ENCODE results near the gene NBEAL1. TPM values are rescaled to one million over a fixed set of nuclear protein-coding genes. Genes with fewer than 3 reads are reported as not detected.
"Not testable (repeated sequence)": the region's sequence is repeated elsewhere in the genome, so short reads cannot be mapped to it uniquely, and the experiment has no call there.

Gene NBEAL1
- total RNA-seq, 3 donors from 2014 or later, result 55.0 to 107 (median 81.0) TPM

DNA sequence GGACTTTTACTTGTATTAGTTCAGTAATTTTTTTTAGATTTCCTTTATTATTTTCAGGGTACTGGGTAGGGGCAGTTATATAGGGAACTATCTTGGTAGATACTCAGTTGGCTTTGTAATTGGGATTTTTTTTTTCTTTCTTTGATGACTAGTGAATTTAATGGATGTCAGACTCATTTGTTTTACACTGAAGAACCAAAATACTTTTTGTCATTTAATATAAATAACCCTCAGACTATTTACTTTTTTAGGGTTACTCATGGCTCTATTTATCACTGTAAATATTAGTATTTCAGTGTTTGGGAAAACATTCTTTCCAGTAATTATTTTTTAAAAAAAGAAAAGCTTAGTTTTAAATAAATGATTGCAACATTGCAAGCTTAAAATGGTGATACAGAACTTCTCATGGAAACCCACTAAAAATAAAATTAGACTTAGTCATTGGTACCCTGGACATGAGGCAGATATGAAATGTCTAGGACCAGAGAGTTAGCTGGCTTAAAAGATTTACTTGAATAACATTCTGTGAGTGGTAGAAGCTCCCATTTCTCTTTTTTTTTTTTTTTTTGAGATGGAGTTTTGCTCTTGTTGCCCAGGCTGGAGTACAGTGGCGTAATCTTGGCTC lies 149.7 kb downstream of the NBEAL1 start:
- ATAC-seq (no peak), DNase-seq (no peak)
- H3K36me3 ChIP-seq (ENCODE audit: low read depth), result no peaks in the 10 kb centered on the region
- TF ChIP-seq, protein P1, sequence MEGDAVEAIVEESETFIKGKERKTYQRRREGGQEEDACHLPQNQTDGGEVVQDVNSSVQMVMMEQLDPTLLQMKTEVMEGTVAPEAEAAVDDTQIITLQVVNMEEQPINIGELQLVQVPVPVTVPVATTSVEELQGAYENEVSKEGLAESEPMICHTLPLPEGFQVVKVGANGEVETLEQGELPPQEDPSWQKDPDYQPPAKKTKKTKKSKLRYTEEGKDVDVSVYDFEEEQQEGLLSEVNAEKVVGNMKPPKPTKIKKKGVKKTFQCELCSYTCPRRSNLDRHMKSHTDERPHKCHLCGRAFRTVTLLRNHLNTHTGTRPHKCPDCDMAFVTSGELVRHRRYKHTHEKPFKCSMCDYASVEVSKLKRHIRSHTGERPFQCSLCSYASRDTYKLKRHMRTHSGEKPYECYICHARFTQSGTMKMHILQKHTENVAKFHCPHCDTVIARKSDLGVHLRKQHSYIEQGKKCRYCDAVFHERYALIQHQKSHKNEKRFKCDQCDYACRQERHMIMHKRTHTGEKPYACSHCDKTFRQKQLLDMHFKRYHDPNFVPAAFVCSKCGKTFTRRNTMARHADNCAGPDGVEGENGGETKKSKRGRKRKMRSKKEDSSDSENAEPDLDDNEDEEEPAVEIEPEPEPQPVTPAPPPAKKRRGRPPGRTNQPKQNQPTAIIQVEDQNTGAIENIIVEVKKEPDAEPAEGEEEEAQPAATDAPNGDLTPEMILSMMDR (IDR thresholded peaks at IDR 0.05), result no peak
- no peaks in the 10 kb centered on the region for H3K9me3 ChIP-seq
- intact Hi-C loops (cut with DNase I, micrococcal nuclease), result no loop called here
- H3K4me3 ChIP-seq, result no peak overlapping the region
- H3K4me1 ChIP-seq (ENCODE audit: low read depth), result no peaks in the 10 kb centered on the region

DNA sequence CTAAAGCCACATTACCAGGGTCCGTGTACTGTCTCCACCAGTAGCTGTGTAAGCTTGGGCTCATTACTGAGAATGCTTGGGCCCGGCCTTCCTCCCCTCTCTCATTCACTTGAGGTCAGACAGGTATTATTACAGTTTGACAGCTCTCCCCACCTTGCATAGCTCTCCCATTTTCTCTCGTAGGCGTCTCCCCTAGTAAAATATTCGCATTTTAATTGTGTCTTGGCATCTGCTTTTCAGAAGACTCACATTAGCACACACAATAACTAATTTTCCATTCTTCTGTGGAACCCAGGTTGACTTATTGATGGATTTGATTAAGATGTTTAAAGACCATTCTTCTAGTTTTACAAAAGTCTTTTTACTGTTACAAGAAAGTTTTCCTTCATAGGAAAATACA lies 153.1 kb downstream of the NBEAL1 start:
- TF ChIP-seq, protein P1 (IDR thresholded peaks at IDR 0.05), result no peak
- ATAC-seq, result no peak
- Histone ChIP-seq H3K4me1 (ENCODE audit: low read depth) (no peaks in the 10 kb centered on the region), H3K36me3 (ENCODE audit: low read depth) (no peaks in the 10 kb centered on the region), H3K4me3 (no peak overlapping the region), H3K9me3 (no peaks in the 10 kb centered on the region)
- intact Hi-C loops (cut with DNase I, micrococcal nuclease), result no loop called here
- DNase-seq, result no peak

DNA sequence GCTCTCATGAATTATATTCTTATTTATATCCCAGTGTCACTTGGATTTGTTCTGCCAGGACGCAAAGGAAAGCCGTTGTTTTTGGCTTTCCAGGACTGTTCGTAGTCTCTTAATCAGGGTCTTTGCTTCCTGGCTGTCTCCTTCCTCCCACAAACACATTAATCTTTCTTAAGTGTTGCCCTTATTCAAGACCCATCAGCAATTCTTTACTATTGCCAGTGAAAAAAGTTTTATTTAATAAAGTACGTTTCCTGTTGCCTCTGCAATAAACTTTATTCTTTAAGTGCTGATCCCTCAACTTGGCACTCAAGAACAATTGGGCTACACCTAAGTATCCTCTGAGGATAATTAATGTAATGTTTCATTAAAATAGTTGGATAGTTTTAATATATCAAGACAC lies 155.8 kb downstream of the NBEAL1 start:
- TF ChIP-seq, protein P1 (IDR thresholded peaks at IDR 0.05), result no peak
- no peaks in the 10 kb centered on the region for H3K4me1 ChIP-seq (ENCODE audit: low read depth)
- ATAC-seq (no peak), DNase-seq (no peak)
- no peak overlapping the region for H3K4me3 ChIP-seq
- no peaks in the 10 kb centered on the region for H3K9me3 ChIP-seq
- intact Hi-C loops (cut with DNase I, micrococcal nuclease), result no loop called here
- H3K36me3 ChIP-seq (ENCODE audit: low read depth), result no peaks in the 10 kb centered on the region

DNA sequence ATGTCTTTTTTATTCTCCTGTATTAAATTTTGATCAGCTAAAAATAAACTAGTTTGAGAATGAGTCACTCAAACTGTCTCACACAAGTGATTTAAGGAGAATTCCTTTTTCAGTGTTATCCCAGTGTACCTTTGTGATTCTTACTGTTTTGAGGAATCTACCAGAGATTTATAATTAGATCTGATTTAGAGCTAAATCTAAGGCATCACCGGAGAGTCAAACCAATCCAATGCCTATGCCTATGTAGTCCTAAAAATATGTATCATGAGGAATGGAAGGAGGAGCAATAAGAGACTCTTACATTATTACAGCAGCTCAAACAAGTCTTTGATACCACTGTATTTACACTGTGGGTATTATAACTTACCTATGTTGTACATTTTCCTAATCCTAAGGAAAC lies 160.7 kb downstream of the NBEAL1 start:
- TF ChIP-seq, protein P1 (IDR thresholded peaks at IDR 0.05), result no peak
- Histone ChIP-seq H3K36me3 (ENCODE audit: low read depth) (no peaks in the 10 kb centered on the region), H3K4me3 (no peak overlapping the region), H3K9me3 (no peaks in the 10 kb centered on the region), H3K4me1 (ENCODE audit: low read depth) (no peaks in the 10 kb centered on the region)
- ATAC-seq (no peak), DNase-seq (no peak)
- intact Hi-C loops (cut with DNase I, micrococcal nuclease), result no loop called here

DNA sequence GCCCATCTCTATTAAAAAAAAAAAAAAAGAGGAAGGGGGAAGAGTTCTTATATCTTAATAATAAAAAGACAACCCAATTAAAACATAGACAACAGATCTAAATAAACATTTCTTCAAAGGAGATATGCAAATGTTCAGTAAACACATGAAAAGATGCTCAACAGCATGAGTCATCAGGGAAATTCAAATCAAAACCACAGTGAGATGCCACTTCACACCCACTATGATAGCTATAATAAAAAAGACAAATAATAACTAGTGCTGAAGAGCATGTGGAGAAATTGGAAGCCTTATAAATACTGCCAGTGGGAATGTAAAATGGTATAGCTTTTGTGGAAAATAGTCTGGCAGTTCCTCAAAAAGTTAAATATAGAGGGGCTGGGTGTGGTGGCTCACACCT lies 162.7 kb downstream of the NBEAL1 start:
- no peak overlapping the region for H3K4me3 ChIP-seq
- ATAC-seq (peak; percentile 38), DNase-seq (no peak)
- H3K36me3 ChIP-seq (ENCODE audit: low read depth), result no peaks in the 10 kb centered on the region
- H3K4me1 ChIP-seq (ENCODE audit: low read depth), result no peaks in the 10 kb centered on the region
- intact Hi-C loops (cut with DNase I, micrococcal nuclease), result no loop called here
- H3K9me3 ChIP-seq, result no peaks in the 10 kb centered on the region
- TF ChIP-seq, protein P1 (IDR thresholded peaks at IDR 0.05), result no peak

DNA sequence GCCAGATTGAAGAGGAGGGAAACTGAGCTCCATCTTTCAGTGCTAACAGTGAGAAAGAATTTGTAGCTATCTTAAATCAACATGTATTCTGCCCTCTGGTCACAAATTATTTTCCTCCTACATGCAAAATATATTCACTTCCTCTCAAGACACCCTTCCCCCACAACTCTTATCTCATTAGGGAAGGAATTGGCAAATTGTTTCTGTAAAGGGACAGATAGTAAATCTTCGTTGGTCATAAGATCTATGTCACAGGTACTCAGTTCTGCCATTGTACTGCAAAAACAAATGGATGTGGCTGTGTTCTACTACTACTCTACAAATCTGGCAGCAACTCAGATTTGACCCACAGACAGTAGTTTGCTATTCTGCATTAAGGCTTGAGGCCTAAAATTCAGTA lies 171.2 kb downstream of the NBEAL1 start:
- TF ChIP-seq, protein P1 (IDR thresholded peaks at IDR 0.05), result no peak
- ATAC-seq (no peak), DNase-seq (no peak)
- Histone ChIP-seq H3K9me3 (no peaks in the 10 kb centered on the region), H3K4me3 (no peak overlapping the region), H3K36me3 (ENCODE audit: low read depth) (no peaks in the 10 kb centered on the region), H3K4me1 (ENCODE audit: low read depth) (no peaks in the 10 kb centered on the region)
- intact Hi-C loops (cut with DNase I, micrococcal nuclease), result no loop called here

DNA sequence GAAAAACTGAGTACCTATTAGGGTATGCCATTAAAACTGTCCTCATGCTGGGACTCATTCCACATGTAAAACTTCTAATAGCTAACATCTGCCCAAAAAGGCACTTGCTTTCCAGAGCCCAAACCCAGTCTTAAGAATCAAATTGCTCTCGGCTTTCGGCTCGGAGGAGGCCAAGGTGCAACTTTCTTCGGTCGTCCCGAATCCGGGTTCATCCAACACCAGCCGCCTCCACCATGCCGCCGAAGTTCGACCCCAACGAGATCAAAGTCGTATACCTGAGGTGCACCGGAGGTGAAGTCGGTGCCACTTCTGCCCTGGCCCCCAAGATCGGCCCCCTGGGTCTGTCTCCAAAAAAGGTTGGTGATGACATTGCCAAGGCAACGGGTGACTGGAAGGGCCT lies 175.9 kb downstream of the NBEAL1 start:
- ATAC-seq; H3K36me3 ChIP-seq (ENCODE audit: low read depth); H3K4me1 ChIP-seq (ENCODE audit: low read depth); intact Hi-C loops (cut with DNase I, micrococcal nuclease); DNase-seq; H3K4me3 ChIP-seq; H3K9me3 ChIP-seq: not testable (repeated sequence)

DNA sequence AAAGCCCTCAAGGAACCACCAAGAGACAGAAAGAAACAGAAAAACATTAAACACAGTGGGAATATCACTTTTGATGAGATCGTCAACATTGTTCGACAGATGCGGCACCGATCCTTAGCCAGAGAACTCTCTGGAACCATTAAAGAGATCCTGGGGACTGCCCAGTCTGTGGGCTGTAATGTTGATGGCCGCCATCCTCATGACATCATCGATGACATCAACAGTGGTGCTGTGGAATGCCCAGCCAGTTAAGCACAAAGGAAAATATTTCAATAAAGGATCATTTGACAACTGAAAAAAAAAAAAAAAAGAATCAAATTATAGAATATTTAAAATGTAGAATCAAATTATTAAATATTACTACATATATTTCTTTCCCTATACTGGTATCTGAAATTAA lies 176.4 kb downstream of the NBEAL1 start:
- H3K9me3 ChIP-seq; DNase-seq; H3K36me3 ChIP-seq (ENCODE audit: low read depth); H3K4me3 ChIP-seq; ATAC-seq; intact Hi-C loops (cut with DNase I, micrococcal nuclease); H3K4me1 ChIP-seq (ENCODE audit: low read depth): not testable (repeated sequence)

Measured in mucosa of descending colon (tissue), 3 donors.